Activated CD4-positive, CD25-positive, alpha-beta regulatory T cell treated with anti-CD3 and anti-CD28 coated beads, Interleukin-2, amount 50 U/mL, for 16 hours (primary cell): ENCODE measurements around the gene TMPRSS11D.

Experiments
- DNase-seq: peaks from one replicate; pipeline ENCODE4 v3.0.0-alpha.2; 2020; ENCODE audit warnings: low read depth, low spot score

Gene TMPRSS11D

DNA sequence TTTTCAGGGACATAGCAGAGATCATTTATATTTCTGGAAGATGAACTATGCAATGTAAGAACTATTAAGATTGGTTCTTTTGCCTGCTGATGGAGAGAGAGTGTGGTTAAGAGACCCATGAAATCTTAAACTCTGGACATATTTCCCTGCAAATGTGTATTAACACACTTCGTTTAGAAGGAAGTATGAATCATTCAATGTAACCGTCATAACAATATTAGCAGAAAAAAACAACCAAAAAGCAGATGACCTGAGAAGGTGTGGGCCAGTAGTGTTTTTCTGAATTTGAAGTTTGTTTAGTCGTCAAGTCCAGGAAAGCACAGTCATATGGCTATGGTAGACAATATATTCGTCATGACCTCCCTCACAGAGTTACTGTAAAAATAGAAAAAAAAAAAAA is 2.5 kb upstream of the TMPRSS11D start:
- DNase-seq: no peak

DNA sequence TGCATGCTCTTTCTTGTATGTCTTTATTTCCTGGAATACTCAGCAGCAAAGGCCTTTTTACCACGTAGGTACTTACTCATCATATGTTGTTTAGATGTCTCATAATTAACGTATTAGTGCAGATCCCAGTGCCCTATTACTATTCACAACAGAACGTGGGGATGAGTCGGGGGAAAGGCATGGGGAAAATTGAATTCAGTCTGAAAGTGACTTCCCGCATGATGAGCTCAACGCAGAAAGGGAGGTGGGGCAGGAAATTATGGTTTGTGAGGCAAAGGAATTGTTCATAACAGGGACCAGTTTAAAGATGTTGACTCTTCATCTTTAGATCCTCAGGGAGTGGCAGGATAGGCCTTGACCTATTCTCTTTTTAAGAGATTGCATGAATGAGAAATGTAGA is 2.0 kb upstream of the TMPRSS11D start:
- DNase-seq: no peak

DNA sequence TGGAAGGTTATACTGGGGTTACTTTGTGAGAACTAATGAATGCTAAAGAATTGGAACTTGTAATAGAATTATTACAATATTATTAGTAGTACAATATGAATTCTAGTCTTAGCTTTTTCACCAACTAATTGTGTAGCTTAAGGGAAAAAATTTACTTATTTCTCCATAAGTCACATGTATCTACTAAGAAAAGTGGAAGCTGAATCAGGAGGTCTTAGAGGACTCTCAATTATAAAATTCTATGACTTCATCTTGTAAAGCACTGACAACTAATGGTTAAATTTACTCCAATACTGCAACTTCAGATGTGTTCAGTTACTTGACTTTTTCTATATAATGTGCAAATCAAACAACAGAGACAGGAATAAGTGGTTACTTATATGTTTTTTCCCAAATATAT is 899 bp upstream of the TMPRSS11D start:
- DNase-seq: no peak

DNA sequence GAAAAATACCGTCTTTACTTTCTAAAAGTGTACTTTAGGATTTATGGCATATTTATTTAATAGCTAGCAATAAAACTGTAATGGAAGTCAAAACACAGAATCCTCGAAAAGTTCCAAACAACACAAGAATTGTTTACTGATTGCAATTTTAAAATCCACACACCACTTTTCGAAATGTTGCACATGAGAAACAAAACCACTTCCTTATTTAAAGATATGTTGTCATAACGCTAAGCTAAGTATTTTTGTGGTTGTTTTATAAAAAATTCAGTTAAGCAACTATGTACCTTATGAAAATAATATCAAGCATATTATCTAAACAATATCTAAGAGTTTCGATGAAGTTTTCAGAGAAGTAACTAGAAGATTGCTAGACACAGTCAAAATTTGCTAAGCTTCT is 344 bp downstream of the TMPRSS11D start:
- DNase-seq: no peak

DNA sequence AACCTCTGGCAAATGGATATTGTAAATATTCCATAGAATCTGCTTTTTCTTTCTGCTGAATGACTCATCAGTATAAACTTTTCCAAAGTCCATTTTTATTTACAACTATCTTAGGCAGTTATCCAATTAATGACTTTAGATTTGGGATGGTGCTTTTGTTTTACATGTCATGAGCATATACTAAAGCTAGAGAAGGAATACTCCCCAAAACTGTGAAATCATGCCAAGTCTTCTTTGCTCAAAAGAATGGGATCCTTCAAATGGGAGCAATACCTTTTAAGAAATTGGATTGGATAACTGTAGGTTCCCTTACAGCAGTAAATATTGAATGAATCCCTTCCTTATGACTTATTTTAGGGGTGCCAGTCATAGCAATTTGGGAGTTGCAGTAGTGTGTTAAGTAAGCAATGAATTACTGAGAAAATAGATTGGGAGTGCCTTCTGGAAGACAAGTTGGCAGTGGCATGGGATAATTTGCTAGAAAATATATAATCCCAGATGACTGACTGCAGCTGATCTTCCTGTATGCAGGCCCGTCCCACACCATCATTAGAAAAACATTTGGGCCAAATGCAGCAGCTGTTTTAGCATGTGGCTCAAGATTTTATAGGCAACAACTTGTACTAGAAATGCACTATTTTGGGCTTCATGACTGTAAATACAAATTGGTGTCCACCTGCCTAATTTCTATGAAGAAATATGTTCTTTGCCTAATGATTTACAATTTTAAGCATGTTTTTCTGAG is 2.8 kb downstream of the TMPRSS11D start:
- no peak for DNase-seq

DNA sequence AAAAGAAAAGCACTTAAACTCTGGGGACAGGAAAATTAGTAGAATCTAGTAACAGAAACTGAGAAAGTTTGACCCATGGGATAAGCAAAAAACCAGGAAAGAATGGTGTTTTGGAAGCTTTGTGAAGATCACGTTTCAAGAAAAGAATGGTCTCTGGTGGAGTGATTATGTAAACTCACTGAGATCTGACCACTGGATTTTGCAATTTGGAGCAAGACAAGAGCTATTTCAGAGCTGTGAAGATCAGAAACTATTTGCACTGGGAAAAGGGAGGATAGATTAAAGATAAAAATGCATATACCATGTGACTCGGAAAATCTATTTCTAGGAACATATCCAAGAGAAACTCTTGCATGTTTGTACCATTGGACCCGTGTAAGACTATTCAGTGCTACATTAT is 4.3 kb downstream of the TMPRSS11D start:
- DNase-seq: no peak

DNA sequence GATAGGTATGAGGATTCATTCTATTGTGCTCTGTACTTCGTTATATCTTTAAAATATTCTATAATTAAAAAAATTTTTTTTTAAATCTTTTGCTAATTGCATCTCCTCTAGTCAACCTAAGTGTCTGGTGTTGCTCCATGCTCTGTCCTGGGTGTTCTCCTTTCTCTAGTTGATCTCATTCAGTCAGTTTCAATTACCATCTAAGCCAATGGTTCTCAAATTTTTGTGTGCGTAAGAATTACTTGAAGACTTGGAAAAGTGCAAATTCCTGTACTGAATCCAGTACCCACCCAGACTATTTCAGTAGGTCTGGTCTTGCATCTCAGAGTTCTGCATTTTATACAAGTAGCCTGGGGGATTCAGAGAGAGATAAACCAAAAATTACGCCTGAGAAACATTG is 6.7 kb downstream of the TMPRSS11D start:
- DNase-seq: no peak

DNA sequence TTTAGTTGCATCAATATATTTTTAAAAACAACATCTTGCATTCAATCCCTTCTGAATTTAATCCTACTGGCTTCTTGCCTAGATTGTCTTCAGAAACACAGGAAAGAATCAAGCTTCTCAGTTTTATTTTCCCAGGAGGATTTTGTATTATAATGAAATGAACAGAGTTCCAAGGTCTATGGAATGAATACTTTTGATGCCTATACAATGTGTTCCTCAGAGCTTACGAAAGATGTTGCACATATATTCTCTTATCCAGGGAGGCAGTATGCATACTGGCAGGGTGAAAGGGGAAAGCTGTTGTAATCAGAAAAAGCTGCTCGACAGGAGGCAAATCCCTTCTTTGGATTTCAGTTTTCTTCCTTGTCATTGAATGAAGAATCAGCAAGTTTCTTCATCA is 8.8 kb downstream of the TMPRSS11D start:
- DNase-seq: no peak

DNA sequence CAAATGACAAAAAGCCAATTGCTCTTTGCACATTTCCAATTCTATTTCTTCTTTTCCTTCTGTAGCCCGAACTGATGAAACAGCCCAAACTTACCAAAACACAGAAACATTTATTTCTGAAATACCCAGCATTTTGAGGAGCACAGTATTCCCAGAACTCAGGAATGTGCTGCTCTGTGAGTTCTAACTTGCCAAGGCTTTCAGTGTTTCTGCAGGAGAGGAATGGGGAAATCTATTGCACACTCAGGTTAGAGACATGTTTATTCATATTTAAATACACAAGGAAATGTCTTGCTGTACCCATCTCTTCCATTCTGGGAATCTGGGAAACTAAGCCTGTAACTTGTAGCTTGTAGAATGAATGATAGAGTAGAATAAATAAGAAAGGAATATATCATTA is 10.7 kb downstream of the TMPRSS11D start:
- no peak for DNase-seq

DNA sequence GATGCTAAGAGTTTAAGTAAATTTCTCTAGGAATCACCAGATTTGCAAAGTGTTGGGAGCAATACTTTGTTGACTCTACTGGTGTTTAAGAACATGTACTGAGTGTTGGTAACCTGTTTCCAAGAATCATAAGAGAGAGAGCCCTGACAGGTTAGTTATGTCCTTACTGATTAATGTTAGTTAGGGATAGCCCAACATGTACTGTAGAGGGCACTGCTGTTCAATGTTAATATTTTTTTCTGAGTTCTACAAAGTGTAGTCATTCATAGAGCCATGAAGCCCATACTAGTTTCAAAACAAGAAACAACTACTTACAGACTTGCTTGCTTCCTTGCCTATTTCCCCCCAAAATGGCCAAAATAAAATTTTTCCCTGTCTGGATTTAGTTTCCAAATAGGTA is 11.9 kb downstream of the TMPRSS11D start:
- no peak for DNase-seq

DNA sequence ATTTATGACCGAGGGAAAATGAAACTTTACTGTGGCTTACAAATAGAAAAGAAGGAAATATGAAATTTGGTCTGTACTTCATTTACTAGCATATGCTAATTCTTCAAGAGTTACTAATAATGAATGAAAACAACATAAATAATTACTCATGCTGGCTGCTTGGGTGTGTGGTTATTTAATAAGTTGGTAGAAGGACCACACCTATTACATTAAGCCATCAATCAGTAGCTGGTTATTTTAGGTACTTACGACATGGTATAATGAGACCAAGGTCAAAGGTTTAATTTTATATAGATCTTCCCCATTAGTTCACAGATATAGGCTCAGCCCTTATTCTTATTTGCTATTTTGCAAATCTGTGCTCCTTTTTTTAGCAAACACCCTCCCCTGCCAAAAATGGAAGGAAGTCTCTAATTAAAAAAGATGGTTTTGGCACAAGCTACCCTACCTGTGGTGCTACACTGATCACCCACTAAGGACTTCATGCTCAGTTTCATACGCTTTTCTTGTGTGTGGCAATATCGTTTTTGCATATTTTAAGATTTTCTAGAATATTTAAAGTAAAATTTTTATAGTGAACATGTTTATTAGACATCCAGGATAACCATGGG is 14.1 kb downstream of the TMPRSS11D start:
- no peak for DNase-seq

DNA sequence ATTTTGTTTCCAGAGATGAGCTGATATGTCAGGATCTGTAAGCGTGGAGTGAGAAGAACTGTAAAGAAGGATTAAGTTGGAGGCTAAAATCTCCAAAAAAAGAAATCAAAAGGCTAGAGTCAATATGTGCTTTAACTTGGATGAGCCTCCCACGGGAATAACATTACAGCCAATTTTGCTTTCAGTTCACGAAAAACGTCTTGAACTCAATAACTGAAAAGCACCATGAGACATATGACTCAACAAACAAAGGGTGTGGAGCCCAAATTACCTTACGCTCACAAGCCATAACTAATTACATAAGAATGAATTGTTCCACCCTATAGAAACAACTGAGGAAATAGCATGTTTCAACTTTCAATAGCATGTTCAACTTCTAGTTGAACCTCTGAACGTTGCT is 22.3 kb downstream of the TMPRSS11D start:
- no peak for DNase-seq

DNA sequence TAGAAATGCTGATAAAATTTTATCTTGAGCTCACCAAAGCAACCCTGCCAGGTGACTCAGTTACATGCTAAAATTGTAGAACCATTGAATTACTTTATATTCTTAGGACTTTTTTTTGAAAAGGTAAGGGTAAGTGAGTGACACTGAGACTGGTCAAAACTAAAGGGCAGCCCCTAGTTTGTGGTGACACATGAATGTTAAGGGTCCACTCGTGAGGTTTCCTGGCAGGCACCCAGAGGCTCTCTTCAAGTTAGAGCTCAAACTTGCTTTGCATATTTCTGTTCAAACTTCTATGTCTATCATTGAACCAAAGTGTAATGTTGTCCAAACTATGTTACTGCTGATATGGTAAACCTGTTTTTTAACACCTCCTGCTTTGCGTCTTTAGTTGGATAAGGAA is 30.5 kb downstream of the TMPRSS11D start:
- no peak for DNase-seq

DNA sequence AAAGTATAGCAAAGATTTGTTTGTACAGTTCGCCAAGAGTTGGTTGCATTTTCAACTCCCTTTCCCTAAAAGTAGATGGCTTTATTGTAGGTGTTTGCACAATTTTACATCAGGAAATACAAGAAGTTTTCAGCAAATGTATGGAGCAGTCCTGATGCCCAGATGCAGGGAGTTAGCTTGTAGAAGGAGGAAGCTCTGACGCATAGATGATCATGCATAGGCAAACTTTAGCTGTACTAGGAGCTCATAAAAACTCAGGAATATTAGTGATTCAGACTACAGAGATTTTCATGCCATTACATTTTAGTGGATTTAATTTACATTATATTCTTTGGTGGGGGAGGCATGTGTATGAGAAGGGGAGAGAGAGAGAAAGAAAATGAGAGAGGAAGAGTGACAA is 62.9 kb downstream of the TMPRSS11D start:
- DNase-seq: no peak

DNA sequence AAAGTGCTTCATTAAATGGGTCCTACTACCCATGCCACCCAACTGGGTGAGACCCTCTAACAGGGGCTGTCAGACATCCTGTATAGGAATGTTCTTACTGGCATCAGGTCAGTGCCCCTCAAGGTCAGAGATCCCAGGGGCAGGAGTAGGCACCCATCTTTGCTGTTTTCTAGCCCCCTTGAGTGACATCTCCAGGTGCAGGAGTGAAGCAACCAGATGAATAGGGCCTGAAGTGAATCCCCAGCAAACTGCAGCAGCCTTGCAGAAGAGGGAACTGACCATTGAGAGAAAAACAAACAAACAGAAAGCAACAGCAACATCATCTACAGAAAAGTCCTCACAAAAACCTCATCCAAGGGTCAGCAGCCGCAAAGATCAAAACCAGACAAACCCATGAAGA is 73.8 kb downstream of the TMPRSS11D start:
- DNase-seq: no peak

DNA sequence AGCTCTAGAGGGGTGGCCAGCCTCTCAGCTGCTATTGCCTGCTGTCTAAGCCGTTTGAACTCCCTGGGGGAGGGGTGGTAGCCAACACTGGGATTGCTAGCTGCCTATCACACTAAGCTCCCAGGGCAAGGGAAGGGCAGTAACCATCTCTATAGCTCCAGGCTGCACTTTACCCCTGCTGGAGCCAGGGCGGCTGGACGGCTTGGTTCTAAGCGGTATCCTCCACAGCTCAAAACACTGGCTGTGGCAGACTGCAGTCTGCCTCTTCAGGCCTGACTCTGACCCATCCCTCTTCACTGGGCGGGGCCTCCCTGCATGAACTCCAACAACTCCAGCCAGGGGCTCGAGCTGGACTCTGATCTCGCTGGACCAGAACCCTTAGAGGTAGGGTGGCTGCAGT is 74.3 kb downstream of the TMPRSS11D start:
- no peak for DNase-seq

DNA sequence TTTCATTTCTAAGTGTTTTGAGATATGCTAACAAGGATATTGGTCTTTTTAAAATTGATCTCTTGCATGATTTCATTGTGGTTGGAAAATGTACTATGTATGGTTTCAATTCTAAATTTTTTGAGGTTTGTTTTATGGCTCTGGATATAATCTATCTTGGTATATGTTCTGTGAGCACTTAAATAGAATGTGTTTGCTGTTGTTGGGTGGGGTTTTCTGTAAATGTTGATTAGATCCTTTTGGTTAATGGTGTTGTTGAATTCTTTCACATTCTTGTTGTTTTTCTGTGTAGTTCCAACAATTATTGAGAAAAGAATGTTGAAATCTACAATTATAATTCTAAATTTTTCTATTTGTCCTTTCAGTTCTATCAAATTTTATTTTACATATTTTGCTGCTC is 87.0 kb downstream of the TMPRSS11D start:
- DNase-seq: no peak

DNA sequence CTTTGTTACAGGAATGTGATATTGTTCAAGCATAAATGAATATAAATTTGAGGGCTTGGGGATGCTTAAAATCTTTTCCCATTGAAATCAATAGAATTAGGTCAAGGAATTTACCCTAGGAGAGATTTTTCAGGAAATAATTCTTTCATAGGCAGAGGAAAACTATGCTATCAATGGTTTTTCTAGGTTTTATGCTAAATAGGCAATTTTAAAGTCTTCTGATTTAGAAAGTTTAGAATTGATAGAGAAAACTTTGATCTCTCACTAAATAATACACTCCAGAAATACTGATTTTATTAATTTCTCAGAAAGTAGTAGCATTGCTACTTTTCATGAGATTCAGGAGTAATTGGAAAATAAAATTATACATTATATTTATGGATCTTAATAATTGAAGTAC is 93.1 kb downstream of the TMPRSS11D start:
- DNase-seq: no peak

DNA sequence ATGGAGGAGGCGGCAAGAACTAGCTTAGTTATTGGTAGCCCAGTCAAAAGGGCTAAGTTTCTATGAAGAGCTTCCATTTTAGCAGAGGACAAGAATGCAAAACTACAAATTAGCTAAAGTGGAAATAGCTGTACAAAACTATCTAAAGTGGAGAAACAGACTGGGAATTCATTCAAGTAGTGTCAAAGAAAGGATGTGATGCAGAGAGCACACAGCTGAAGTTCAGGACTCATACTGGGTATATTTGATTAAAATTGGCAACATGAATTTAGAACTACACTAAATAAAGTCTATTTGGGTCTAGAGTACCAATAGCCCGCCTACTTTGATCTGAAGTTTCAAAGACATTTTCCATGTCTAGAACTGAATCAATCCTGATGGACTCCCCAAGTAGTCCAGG is 96.5 kb downstream of the TMPRSS11D start:
- no peak for DNase-seq

DNA sequence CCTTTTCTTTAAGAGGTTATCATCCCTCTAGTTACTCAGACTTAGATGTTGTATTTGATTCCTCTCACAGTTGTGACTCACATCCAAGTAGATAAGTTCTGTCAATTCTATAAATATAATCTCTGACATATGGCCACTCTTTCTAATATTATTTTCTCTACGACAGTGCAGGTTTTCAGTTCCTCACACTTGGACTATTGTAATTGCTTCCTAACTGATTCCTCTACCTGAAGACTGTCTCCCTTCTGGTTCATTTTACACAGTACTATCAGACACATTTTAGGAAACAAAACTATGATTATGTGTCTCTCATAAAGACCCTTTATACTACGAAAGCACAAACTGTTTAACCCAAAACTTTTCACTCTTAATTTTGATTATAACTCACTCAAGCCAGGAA is 98.3 kb downstream of the TMPRSS11D start:
- DNase-seq: no peak

DNA sequence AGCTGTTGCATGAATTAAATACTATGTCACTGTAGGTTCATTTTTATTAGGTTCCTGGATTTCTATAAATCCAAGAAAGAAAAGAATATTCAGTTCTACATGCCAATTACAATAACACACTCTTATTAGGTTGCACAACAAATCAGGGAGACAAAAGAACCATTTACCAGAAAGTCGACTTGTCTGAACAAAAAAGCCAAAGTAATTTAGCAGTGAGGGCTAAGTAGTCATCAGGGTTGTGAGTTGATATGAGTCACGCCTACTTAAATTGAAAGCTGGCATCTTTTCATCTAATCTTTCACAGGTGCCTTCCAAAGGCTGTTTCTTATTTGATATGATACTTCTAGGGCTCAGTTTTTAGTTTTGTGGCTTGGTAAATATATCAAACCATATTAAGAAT is 104.2 kb downstream of the TMPRSS11D start:
- no peak for DNase-seq

DNA sequence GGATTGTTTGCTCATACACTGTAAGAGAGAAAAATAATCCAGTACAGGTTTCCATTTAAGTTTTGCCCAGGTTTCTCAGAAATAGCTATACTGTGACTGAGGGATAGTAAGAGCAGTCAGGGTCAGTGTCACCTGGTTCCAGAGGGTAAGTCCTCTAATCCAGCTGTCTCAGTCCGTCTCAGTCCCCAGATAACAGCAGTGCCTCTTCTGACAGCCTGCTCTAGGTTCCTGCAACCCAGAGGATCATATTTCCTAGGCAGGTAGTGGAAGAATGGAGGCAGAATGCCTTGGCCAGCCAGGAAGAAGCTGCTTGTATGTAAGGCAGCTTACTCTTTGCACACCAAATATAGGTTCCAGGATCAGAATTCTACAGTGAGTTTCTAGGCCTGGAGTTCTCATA is 107.1 kb downstream of the TMPRSS11D start:
- no peak for DNase-seq
